HG03039 (cell line): Measurements from ENCODE around the gene TRIO.
A peak's percentile ranks its signal among the peaks of the same experiment; 100 is the strongest.

Source experiments
- ATAC-seq: cut with Tn5 transposase; IDR thresholded peaks from one replicate; pipeline ENCODE4 v1.9.1; 2021; ENCODE audit warnings: mild to moderate bottlenecking, moderate library complexity; ENCODE audit not compliant: unreplicated experiment

The TRIO gene

GRCh38 chr5:14219800-14220512, 76.8 kb downstream of the TRIO start:
- ATAC-seq = no peak

- ATAC-seq = no peak
These were observed 77.5 kb downstream of the TRIO start for GRCh38 chr5:14220642-14221041.

GRCh38 chr5:14221732-14222131, 78.6 kb downstream of the TRIO start:
- no peak for ATAC-seq

- ATAC-seq = no peak
These were observed 79.1 kb downstream of the TRIO start for GRCh38 chr5:14222206-14222605.

GRCh38 chr5:14223372-14223771, 80.2 kb downstream of the TRIO start:
- ATAC-seq = no peak

GRCh38 chr5:14225173-14225834, 82.2 kb downstream of the TRIO start:
- peak; percentile 43 for ATAC-seq

- no peak for ATAC-seq
These were observed 83.0 kb downstream of the TRIO start for GRCh38 chr5:14226149-14226548.

- no peak for ATAC-seq
These were observed 83.4 kb downstream of the TRIO start for GRCh38 chr5:14226554-14226953.

GRCh38 chr5:14226992-14227391, 83.8 kb downstream of the TRIO start:
- ATAC-seq = no peak

- no peak for ATAC-seq
These were observed 84.4 kb downstream of the TRIO start for GRCh38 chr5:14227513-14227912.

GRCh38 chr5:14228219-14228618, 85.1 kb downstream of the TRIO start:
- ATAC-seq = no peak

- no peak for ATAC-seq
These were observed 86.0 kb downstream of the TRIO start for GRCh38 chr5:14229181-14229580.

- no peak for ATAC-seq
These were observed 86.6 kb downstream of the TRIO start for GRCh38 chr5:14229734-14230133.

GRCh38 chr5:14231156-14231555, 88.0 kb downstream of the TRIO start:
- no peak for ATAC-seq

- ATAC-seq = no peak
These were observed 88.7 kb downstream of the TRIO start for GRCh38 chr5:14231890-14232289.

- no peak for ATAC-seq
These were observed 91.1 kb downstream of the TRIO start for GRCh38 chr5:14234204-14234603.

GRCh38 chr5:14235872-14236271, 92.7 kb downstream of the TRIO start:
- no peak for ATAC-seq

- ATAC-seq = no peak
These were observed 93.6 kb downstream of the TRIO start for GRCh38 chr5:14236757-14237156.

GRCh38 chr5:14237317-14238086, 94.4 kb downstream of the TRIO start:
- ATAC-seq = no peak

- ATAC-seq = no peak
These were observed 95.1 kb downstream of the TRIO start for GRCh38 chr5:14238272-14238671.

GRCh38 chr5:14239404-14239803, 96.3 kb downstream of the TRIO start:
- no peak for ATAC-seq

- ATAC-seq = no peak
These were observed 96.8 kb downstream of the TRIO start for GRCh38 chr5:14239951-14240350.
